Esophagus squamous epithelium (tissue), 5 donors: Measurements from ENCODE around the gene ZBTB17. TPM values are rescaled to one million over a fixed set of nuclear protein-coding genes. Genes with fewer than 3 reads are reported as not detected.
A peak's percentile ranks its signal among the peaks of the same experiment; 100 is the strongest.
"Not testable (repeated sequence)": the region's sequence is repeated elsewhere in the genome, so short reads cannot be mapped to it uniquely, and the experiment has no call there.

Experiments
- DNase-seq: peaks from one replicate; lab custom pipeline; 2025; lab: John Stamatoyannopoulos, UW
- H3K27ac ChIP-seq, 4 donors: fragments of 200-600 bp; sonication (generic); one replicate each; pipeline ENCODE4 v1.5.1; 2016 to 2019; ENCODE audit warnings: mild to moderate bottlenecking in 1 of 4
- H3K27me3 ChIP-seq, 4 donors: fragments of 200-600 bp; sonication (generic); 1 replicate in 3 of 4; 2 replicates in 1 of 4; pipeline versions ENCODE4 v1.5.1 to v1.6.0; 2017 to 2021; ENCODE audit warnings: antibody characterized with exemption in 1 of 4
- H3K36me3 ChIP-seq, 3 donors: fragments of 200-600 bp; sonication (generic); one replicate each; pipeline ENCODE4 v1.5.1; 2016 to 2019
- H3K4me1 ChIP-seq, 3 donors: fragments of 200-600 bp; sonication (generic); one replicate each; pipeline ENCODE4 v1.5.1; 2017 to 2019
- H3K4me3 ChIP-seq, 4 donors: fragments of 200-600 bp; sonication (generic); 1 replicate in 3 of 4; 2 replicates in 1 of 4; pipeline ENCODE4 v1.5.1; 2016 to 2019; ENCODE audit warnings: mild to moderate bottlenecking in 2 of 4, moderate library complexity in 1 of 4
- H3K9me3 ChIP-seq, 3 donors: fragments of 200-600 bp; sonication (generic); one replicate each; pipeline ENCODE4 v1.5.1; 2016 to 2019
- POLR2A ChIP-seq, 4 donors: fragments of 450-650 bp; IDR thresholded peaks; one replicate each; pipeline ENCODE4 v1.6.1; 2017; ENCODE audit warnings: antibody characterized with exemption in 4 of 4, mild to moderate bottlenecking in 4 of 4, moderate library complexity in 3 of 4
- WGBS, 2 donors: methylation state at CpG; one replicate each; pipeline ENCODE4 v1.1.5; 2018; 5-methylcytosine and 5-hydroxymethylcytosine counted together
- intact Hi-C: fragments of 100-400 bp; cut with DNase I; formaldehyde crosslinking; loops from one replicate; pipeline ENCODE4 v1.15.0; 2022
- total RNA-seq, 4 donors: library from RNA; depleted of rRNA; stranded (reverse); fragments of >200 nt; gene quantifications; one replicate each; pipeline ENCODE4 v1.1.0, GENCODE V29; 2016
- TF ChIP-seq, protein P1 (sequence below), 6 experiments: fragments of 450-650 bp in 4 of 6; fragments of 200-600 bp in 2 of 6; sonication (generic) in 2 of 6; IDR thresholded peaks; one replicate each; pipeline ENCODE4 v1.5.1; 2016 to 2019; ENCODE audit warnings: antibody characterized with exemption in 6 of 6, mild to moderate bottlenecking in 4 of 6, moderate library complexity in 4 of 6
- donor health status: DM: yes; HTN: yes; CAD: no.

ZBTB17 gene
- total RNA-seq, 4 donors from 2014 or later = 19.1 to 33.1 (median 26.8) TPM

DNA sequence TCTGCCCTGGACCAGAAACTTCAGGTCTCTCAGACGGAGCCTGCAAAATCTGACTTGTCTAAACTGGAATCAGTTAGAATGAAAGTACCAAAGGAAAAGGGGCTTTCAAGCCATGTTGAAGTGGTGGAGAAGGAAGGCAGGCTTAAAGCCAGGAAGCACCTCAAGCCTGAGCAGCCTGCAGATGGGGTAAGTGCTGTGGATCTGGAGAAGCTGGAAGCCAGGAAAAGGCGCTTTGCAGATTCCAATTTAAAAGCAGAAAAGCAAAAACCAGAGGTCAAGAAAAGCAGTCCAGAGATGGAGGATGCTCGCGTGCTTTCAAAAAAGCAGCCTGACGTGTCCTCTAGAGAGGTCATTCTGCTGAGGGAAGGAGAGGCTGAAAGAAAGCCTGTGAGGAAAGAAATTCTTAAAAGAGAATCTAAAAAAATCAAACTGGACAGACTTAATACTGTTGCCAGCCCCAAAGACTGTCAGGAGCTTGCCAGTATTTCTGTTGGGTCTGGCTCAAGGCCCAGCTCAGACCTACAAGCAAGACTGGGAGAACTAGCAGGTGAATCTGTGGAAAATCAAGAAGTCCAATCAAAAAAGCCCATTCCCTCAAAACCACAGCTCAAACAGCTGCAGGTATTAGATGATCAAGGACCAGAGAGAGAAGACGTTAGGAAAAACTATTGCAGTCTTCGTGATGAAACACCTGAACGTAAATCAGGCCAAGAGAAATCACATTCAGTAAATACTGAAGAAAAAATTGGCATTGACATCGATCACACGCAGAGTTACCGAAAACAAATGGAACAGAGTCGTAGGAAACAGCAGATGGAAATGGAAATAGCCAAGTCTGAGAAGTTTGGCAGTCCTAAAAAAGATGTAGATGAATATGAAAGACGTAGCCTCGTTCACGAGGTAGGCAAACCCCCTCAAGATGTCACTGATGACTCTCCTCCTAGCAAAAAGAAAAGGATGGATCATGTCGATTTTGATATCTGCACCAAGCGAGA lies 46.6 kb downstream of the ZBTB17 start:
- TF ChIP-seq, protein P1, sequence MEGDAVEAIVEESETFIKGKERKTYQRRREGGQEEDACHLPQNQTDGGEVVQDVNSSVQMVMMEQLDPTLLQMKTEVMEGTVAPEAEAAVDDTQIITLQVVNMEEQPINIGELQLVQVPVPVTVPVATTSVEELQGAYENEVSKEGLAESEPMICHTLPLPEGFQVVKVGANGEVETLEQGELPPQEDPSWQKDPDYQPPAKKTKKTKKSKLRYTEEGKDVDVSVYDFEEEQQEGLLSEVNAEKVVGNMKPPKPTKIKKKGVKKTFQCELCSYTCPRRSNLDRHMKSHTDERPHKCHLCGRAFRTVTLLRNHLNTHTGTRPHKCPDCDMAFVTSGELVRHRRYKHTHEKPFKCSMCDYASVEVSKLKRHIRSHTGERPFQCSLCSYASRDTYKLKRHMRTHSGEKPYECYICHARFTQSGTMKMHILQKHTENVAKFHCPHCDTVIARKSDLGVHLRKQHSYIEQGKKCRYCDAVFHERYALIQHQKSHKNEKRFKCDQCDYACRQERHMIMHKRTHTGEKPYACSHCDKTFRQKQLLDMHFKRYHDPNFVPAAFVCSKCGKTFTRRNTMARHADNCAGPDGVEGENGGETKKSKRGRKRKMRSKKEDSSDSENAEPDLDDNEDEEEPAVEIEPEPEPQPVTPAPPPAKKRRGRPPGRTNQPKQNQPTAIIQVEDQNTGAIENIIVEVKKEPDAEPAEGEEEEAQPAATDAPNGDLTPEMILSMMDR (IDR thresholded peaks at IDR 0.05) = no peak
- no peak for TF ChIP-seq POLR2A (IDR thresholded peaks at IDR 0.05)
- Histone ChIP-seq H3K27ac (no peak overlapping the region), H3K9me3 (no peaks in the 10 kb centered on the region), H3K36me3 (peaks cover 41 to 100% (median 57%) of the 10 kb centered on the region in 3 donors), H3K4me3 (no peak overlapping the region), H3K4me1 (peaks cover 0 to 16% (median 0%) of the 10 kb centered on the region in 3 donors), H3K27me3 (no peaks in the 10 kb centered on the region)
- intact Hi-C loops = no loop called here
- DNase-seq = no peak
- 87 to 91% methylated on average over 17 of the region's 17 CpGs for WGBS, 2 donors

DNA sequence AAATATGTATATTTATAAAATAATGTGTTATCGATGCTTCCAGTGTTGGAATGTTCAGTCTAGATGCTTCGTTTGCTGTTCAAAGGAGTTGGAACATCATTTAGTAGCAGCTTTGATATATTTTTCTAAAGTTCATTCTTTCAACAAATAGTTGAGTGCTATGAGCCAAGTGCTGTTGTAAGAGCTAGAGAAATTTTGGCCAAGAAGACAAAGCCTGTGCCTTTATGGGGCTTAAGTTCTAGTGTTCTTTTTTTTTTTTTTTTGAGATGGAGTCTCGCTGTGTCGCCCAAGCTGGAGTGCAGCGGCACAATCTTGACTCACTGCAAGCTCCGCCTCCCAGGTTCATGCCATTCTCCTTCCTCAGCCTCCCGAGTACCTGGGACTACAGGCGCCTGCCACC lies 49.5 kb downstream of the ZBTB17 start:
- H3K27ac ChIP-seq, DNase-seq, H3K4me3 ChIP-seq, H3K9me3 ChIP-seq, H3K27me3 ChIP-seq, intact Hi-C loops: not testable (repeated sequence)
- Histone ChIP-seq H3K36me3 (peaks cover 26 to 100% (median 38%) of the 10 kb centered on the region in 3 donors), H3K4me1 (peaks cover 0 to 37% (median 10%) of the 10 kb centered on the region in 3 donors)
- 83 to 89% methylated on average over 8 of the region's 8 CpGs for WGBS, 2 donors

DNA sequence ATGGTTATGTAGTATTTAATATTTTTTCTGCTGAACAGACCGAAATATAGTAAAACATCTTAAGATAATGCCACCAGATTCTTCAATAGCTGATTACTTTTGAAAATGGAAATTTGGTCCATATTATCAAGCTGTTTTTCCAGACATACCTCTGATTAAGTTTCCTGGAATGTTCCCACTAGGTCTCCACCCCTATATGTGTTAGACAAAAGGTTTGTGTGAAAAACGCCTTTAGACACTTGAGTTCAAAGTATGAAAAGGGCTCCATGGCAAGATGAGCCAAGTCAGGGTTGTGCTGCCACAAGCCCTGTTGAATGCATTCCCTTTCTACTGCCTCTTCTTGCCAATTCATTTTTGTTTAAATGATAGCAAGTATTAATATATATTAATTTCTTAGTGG lies 52.7 kb downstream of the ZBTB17 start:
- no peaks in the 10 kb centered on the region for H3K9me3 ChIP-seq
- WGBS, 2 donors = 28 to 54% methylated on average over 2 of the region's 2 CpGs
- H3K4me1 ChIP-seq = peaks cover 0 to 48% (median 10%) of the 10 kb centered on the region in 3 donors
- H3K27me3 ChIP-seq = no peaks in the 10 kb centered on the region
- DNase-seq = no peak
- intact Hi-C loops = no loop called here
- H3K4me3 ChIP-seq = no peak overlapping the region
- peak overlapping the region in 3 of 4 donors; percentile 63 to 80 (median 73) for H3K27ac ChIP-seq
- TF ChIP-seq POLR2A (IDR thresholded peaks at IDR 0.05) = no peak
- TF ChIP-seq, protein P1 (IDR thresholded peaks at IDR 0.05) = no peak
- peaks cover 5 to 94% (median 21%) of the 10 kb centered on the region in 3 donors for H3K36me3 ChIP-seq

DNA sequence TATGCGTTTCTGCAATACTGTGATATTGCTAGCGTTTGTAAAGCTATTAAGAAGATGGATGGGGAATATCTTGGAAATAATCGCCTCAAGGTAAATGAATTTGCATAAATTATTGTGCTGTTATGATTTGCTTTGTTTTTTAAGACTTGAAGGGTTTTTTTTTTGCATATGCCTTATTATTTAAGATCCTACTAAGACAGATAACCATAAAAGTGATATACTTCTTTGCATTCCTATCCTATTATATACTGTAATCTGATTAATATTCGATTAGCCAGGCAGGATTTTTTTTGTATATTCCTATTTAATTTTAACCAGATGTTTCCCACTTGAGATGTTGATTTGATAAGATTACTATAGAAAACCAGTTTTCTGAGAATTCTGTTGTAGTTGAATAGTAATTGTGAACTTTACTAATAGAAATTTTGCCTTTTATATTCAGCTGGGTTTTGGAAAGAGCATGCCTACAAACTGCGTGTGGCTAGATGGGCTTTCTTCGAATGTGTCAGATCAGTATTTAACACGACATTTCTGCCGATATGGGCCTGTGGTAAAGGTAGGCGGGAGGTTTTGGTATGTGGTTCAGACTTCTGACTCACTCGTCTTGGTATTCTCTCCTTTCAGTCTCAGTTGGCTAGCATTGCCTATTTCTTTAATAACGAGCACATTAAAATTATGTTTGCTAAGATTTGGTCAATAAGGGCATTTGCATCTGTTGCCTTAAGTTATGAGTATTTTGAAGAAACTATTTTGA lies 56.8 kb downstream of the ZBTB17 start:
- intact Hi-C loops = no loop called here
- H3K4me3 ChIP-seq = no peak overlapping the region
- H3K9me3 ChIP-seq = no peaks in the 10 kb centered on the region
- TF ChIP-seq POLR2A (IDR thresholded peaks at IDR 0.05) = no peak
- TF ChIP-seq, protein P1 (IDR thresholded peaks at IDR 0.05) = no peak
- peaks cover 0 to 68% (median 19%) of the 10 kb centered on the region in 3 donors for H3K4me1 ChIP-seq
- 43 to 64% methylated on average over 11 of the region's 11 CpGs for whole genome bisulfite sequencing, 2 donors
- DNase-seq = no peak
- no peaks in the 10 kb centered on the region for H3K27me3 ChIP-seq
- peak overlapping the region in 2 of 4 donors; percentile 57 to 66 for H3K27ac ChIP-seq
- peaks cover 0 to 93% (median 15%) of the 10 kb centered on the region in 3 donors for H3K36me3 ChIP-seq

DNA sequence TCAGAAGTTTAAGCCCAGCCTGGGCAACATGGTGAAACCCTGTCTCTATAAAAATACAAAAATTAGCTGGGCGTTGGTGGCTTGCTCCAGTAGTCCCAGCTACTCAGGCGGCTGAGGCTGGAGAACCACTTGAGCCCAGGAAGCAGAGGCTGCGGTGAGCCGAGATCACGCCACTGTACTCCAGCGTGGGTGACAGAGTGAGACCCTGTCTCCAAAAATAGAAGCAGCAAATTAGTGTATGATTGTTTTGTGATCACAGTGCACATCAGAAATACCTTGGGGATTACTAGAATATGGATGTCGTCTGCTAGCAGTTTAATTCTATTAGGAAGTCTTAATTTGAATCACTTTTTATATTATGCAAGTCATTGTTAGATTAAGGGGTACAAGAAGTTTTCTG lies 59.0 kb downstream of the ZBTB17 start:
- no peak overlapping the region for H3K4me3 ChIP-seq
- no peak for DNase-seq

More for the DNA sequence above, 59.0 kb downstream of the ZBTB17 start:
- Histone ChIP-seq H3K4me1 (peaks cover 0 to 63% (median 10%) of the 10 kb centered on the region in 3 donors), H3K36me3 (peaks cover 0 to 93% (median 9%) of the 10 kb centered on the region in 3 donors), H3K9me3 (no peaks in the 10 kb centered on the region), H3K27me3 (no peaks in the 10 kb centered on the region), H3K27ac (peak overlapping the region; percentile 17 to 81 (median 54))
- 57 to 74% methylated on average over 6 to 7 of the region's 7 CpGs for WGBS, 2 donors
- TF ChIP-seq, protein P1 (IDR thresholded peaks at IDR 0.05) = no peak
- no peak for TF ChIP-seq POLR2A (IDR thresholded peaks at IDR 0.05)
- intact Hi-C loops = no loop called here
